Body of pancreas (tissue), 4 donors: ENCODE data around the gene NOXA1. TPM values are rescaled to one million over a fixed set of nuclear protein-coding genes. Genes with fewer than 3 reads are reported as not detected.
"Not testable (repeated sequence)": the region's sequence is repeated elsewhere in the genome, so short reads cannot be mapped to it uniquely, and the experiment has no call there.

Source experiments
- ATAC-seq: fragments of 150-250 bp; one replicate; pipeline ENCODE4 v1.9.1; 2016
- DNase-seq, 4 donors: peaks; one replicate each; pipeline ENCODE4 v3.0.0-alpha.2; 2019
- H3K27ac ChIP-seq, 4 donors: fragments of 200-600 bp; sonication (generic); 1 replicate in 3 of 4; 2 replicates in 1 of 4; pipeline versions ENCODE4 v1.5.1 to v1.6.1; 2016 to 2019; ENCODE audit warnings: mild to moderate bottlenecking in 1 of 4, mixed read lengths in 1 of 4, moderate library complexity in 1 of 4
- H3K27me3 ChIP-seq, 2 donors: fragments of 200-600 bp; sonication (generic); one replicate each; pipeline ENCODE4 v1.6.0; 2016; ENCODE audit warnings: mild to moderate bottlenecking in 1 of 2
- H3K36me3 ChIP-seq, 2 donors: fragments of 200-600 bp; sonication (generic); replicated peaks in 1 of 2; 2 replicates each; pipeline ENCODE4 v1.5.1; 2016; ENCODE audit warnings: low read depth in 2 of 2; ENCODE audit not compliant: insufficient read depth in 1 of 2
- H3K4me1 ChIP-seq: fragments of 200-600 bp; sonication (generic); one replicate; pipeline ENCODE4 v1.6.0; 2016
- H3K4me3 ChIP-seq, 2 donors: fragments of 200-600 bp; sonication (generic); 1 replicate in 1 of 2; 2 replicates in 1 of 2; pipeline ENCODE4 v1.5.1; 2016 to 2019
- H3K9me3 ChIP-seq, 3 donors: fragments of 200-600 bp; sonication (generic); 1 replicate in 2 of 3; 2 replicates in 1 of 3; pipeline ENCODE4 v1.5.1; 2016
- CTCF ChIP-seq, 7 experiments: fragments of 450-650 bp in 4 of 7; fragments of 200-600 bp in 3 of 7; sonication (generic) in 3 of 7; IDR thresholded peaks; one replicate each; pipeline ENCODE4 v1.5.1; 2016 to 2019; ENCODE audit warnings: antibody characterized with exemption in 7 of 7
- POLR2A ChIP-seq, 3 donors: fragments of 450-650 bp; IDR thresholded peaks; one replicate each; pipeline ENCODE4 v1.6.1; 2016; ENCODE audit warnings: antibody characterized with exemption in 3 of 3, mild to moderate bottlenecking in 2 of 3
- WGBS, 2 donors: methylation state at CpG; one replicate each; pipeline ENCODE4 v1.1.5; 2017; 5-methylcytosine and 5-hydroxymethylcytosine counted together
- intact Hi-C: fragments of 100-400 bp; cut with DNase I; formaldehyde crosslinking; loops from one replicate; pipeline ENCODE4 v1.15.1; 2023
- total RNA-seq, 2 donors: library from RNA; depleted of rRNA; stranded (reverse); fragments of >200 nt; gene quantifications; one replicate each; pipeline ENCODE4 v1.1.0, GENCODE V29; 2016

NOXA1 gene
- total RNA-seq, 2 donors from 2014 or later, result 7.3 to 12.9 TPM

- Histone ChIP-seq H3K36me3 (peaks cover 0 to 5% of the 10 kb centered on the region in 2 donors), H3K27me3 (no peaks in the 10 kb centered on the region), H3K4me3 (no peak overlapping the region), H3K4me1 (peaks cover 12% of the 10 kb centered on the region), H3K9me3 (no peaks in the 10 kb centered on the region), H3K27ac (no peak overlapping the region)
- intact Hi-C loops, result loop anchor here (10.0 kb wide), 1 partner anchor 164 kb away; no protein-coding TSS in a partner anchor
- TF ChIP-seq POLR2A (IDR thresholded peaks at IDR 0.05), result no peak
- TF ChIP-seq CTCF (IDR thresholded peaks at IDR 0.05), result no peak
- DNase-seq (no peak), ATAC-seq (no peak)
- WGBS, 2 donors, result 92% methylated on average over 6 to 16 of the region's 16 CpGs
Observed at GRCh38 chr9:137448602-137448962, 25.4 kb downstream of the NOXA1 start.

DNA sequence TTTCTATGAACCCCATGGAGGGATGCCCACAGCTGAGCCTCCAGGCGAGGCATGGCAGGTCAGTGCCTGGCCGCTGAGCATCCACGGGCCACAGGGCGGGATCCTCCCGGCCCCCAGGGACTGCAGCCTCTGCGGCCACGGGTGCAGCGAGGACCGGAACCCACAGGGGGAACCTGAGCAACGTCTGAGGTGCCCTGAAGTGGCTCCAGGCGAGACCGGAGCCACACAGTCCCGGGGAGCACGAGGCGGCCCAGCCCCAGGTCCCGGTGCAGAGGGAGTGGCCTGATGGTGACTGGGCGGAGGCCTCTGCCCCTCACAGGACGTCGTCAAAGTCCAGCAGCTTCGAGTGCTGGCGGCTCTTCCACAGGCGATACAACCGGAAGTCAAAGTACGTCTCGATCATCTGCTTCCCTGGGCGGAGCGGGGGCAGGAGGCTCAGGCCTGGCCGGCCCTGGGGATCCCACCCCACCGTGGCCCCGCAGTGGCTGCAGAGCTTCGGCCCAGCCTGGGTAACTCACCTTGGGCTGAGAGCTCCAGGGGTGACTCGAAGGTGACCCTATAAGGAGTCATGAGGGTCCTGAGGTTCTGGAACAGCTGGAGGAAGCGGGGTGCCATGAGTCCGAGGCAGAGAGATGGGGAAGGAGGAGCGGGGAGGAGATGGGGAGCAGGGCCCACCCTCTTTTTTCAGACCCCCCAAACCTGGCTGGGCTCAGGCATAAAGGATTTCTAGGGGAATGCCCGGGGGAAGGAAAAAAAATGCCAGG, 26.1 kb downstream of the NOXA1 start:
- intact Hi-C loops, result loop anchor here (10.0 kb wide), 1 partner anchor 164 kb away; no protein-coding TSS in a partner anchor
- Histone ChIP-seq H3K27me3 (no peaks in the 10 kb centered on the region), H3K9me3 (no peaks in the 10 kb centered on the region), H3K4me3 (no peak overlapping the region), H3K4me1 (peaks cover 14% of the 10 kb centered on the region), H3K36me3 (peaks cover 0 to 5% of the 10 kb centered on the region in 2 donors), H3K27ac (no peak overlapping the region)
- TF ChIP-seq POLR2A (IDR thresholded peaks at IDR 0.05), result no peak
- no peak for TF ChIP-seq CTCF (IDR thresholded peaks at IDR 0.05)
- WGBS, 2 donors, result 89 to 94% methylated on average over 9 to 33 of the region's 36 CpGs
- ATAC-seq (no peak), DNase-seq (peak in 1 of 4 donors; percentile 11)

DNA sequence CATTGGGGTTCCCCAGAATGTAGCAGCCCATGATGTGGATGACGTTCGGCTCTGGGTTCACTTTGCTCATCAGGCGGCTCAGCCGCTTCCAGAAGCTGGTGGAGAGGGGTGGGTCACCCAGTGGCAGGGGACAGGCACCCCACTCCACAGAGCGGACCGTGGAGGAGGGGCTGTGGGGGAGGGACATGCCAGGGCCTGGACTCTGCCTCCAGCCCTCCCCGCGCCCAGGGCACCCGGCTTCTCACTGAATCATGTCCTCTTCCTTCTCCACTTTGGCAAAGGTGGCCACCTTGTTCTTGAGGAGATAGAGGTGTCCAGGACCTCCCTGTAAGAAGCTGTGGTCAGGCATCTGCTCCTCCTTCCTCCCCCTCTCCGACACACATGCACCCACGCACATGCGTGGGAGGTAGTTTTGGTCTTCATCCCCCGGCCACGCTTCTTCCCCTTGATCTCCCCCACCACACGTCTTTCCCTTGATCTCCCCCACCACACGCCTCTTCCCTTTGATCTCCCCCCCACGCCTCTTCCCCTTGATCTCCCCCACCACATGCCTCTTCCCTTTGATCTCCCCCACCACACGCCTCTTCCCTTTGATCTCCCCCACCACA, 26.8 kb downstream of the NOXA1 start:
- Histone ChIP-seq H3K4me1 (peaks cover 20% of the 10 kb centered on the region), H3K27me3 (no peaks in the 10 kb centered on the region), H3K27ac (no peak overlapping the region), H3K36me3 (peaks cover 0 to 5% of the 10 kb centered on the region in 2 donors), H3K4me3 (no peak overlapping the region), H3K9me3 (no peaks in the 10 kb centered on the region)
- WGBS, 2 donors, result 76 to 90% methylated on average over 13 to 18 of the region's 18 CpGs
- DNase-seq (peak in 1 of 4 donors; percentile 9), ATAC-seq (no peak)
- intact Hi-C loops, result loop anchor here (10.0 kb wide), 1 partner anchor 165 kb away; no protein-coding TSS in a partner anchor
- TF ChIP-seq POLR2A (IDR thresholded peaks at IDR 0.05) (no peak), CTCF (IDR thresholded peaks at IDR 0.05) (no peak)

- H3K36me3 ChIP-seq, DNase-seq, intact Hi-C loops, ATAC-seq, H3K4me3 ChIP-seq, H3K27me3 ChIP-seq, H3K27ac ChIP-seq, H3K9me3 ChIP-seq: not testable (repeated sequence)
- WGBS, 2 donors, result 86 to 94% methylated on average over 12 to 24 of the region's 24 CpGs
- H3K4me1 ChIP-seq, result peaks cover 16% of the 10 kb centered on the region
Observed at GRCh38 chr9:137450539-137451222, 27.5 kb downstream of the NOXA1 start.

- H3K27ac ChIP-seq, H3K9me3 ChIP-seq, H3K36me3 ChIP-seq, intact Hi-C loops, H3K27me3 ChIP-seq, H3K4me3 ChIP-seq, ATAC-seq: not testable (repeated sequence)
- 50 to 93% methylated on average over 2 to 6 of the region's 31 CpGs for WGBS, 2 donors
- H3K4me1 ChIP-seq, result peaks cover 12% of the 10 kb centered on the region
- peak in 1 of 4 donors; percentile 1 for DNase-seq
Observed at GRCh38 chr9:137451264-137452005, 28.2 kb downstream of the NOXA1 start.
